GM12864 (cell line): ENCODE measurements around the gene EDAR.

ENCODE experiments used
- DNase-seq: peaks from one replicate; pipeline ENCODE4 v3.0.0-alpha.2; 2011; ENCODE audit warnings: low read depth
- H3K4me3 ChIP-seq: 2 replicates; pipeline ENCODE4 v1.5.1; 2011; ENCODE audit warnings: mild to moderate bottlenecking, low read depth, low read length, control low read depth
- CTCF ChIP-seq: IDR thresholded peaks from 2 replicates; pipeline ENCODE4 v1.5.1; 2011; ENCODE audit warnings: low read depth, mild to moderate bottlenecking, moderate library complexity, low read length, control low read depth, inconsistent platforms; ENCODE audit errors: missing control alignments

EDAR gene

GRCh38 chr2:108988796-108989713 lies at the start of gene EDAR:
TSS of gene EDAR (minus strand) at chr2:108989220. CDS start at chr2:108931014, 58,206 bp downstream.
- no peak within 1 kb of the TSS for H3K4me3 ChIP-seq
- no peak for DNase-seq
- peak; percentile 58 for TF ChIP-seq CTCF

GRCh38 chr2:109033171-109033570 lies 44.2 kb upstream of the EDAR start:
- TF ChIP-seq CTCF, result no peak
- no peak overlapping the region for H3K4me3 ChIP-seq
- DNase-seq, result no peak

- H3K4me3 ChIP-seq, result peak overlapping the region; percentile 53
- DNase-seq, result no peak
- no peak for TF ChIP-seq CTCF
Observed at GRCh38 chr2:109032229-109032820, 43.3 kb upstream of the EDAR start.

GRCh38 chr2:109031476-109032228 lies 42.6 kb upstream of the EDAR start:
- peak overlapping the region; percentile 53 for H3K4me3 ChIP-seq
- TF ChIP-seq CTCF, result no peak
- peak; percentile 30 for DNase-seq

- peak overlapping the region; percentile 53; the same call in 1 of the 2 replicates for H3K4me3 ChIP-seq
- no peak for DNase-seq
- no peak for TF ChIP-seq CTCF
Observed at GRCh38 chr2:109030870-109031475, 42.0 kb upstream of the EDAR start.

GRCh38 chr2:109029490-109030201 lies 40.6 kb upstream of the EDAR start:
- H3K4me3 ChIP-seq, result no peak overlapping the region
- TF ChIP-seq CTCF, result no peak
- DNase-seq, result no peak
